CD4-positive, alpha-beta T cell treated with Interleukin-12 subunit alpha and Interleukin-12 subunit beta, for 1 hour (primary cell): ENCODE measurements around the gene TTC16.
"Not testable (repeated sequence)": the region's sequence is repeated elsewhere in the genome, so short reads cannot be mapped to it uniquely, and the experiment has no call there.

Experiments
- DNase-seq: peaks from one replicate; pipeline ENCODE4 v3.0.0-alpha.2; 2020

The TTC16 gene

DNA sequence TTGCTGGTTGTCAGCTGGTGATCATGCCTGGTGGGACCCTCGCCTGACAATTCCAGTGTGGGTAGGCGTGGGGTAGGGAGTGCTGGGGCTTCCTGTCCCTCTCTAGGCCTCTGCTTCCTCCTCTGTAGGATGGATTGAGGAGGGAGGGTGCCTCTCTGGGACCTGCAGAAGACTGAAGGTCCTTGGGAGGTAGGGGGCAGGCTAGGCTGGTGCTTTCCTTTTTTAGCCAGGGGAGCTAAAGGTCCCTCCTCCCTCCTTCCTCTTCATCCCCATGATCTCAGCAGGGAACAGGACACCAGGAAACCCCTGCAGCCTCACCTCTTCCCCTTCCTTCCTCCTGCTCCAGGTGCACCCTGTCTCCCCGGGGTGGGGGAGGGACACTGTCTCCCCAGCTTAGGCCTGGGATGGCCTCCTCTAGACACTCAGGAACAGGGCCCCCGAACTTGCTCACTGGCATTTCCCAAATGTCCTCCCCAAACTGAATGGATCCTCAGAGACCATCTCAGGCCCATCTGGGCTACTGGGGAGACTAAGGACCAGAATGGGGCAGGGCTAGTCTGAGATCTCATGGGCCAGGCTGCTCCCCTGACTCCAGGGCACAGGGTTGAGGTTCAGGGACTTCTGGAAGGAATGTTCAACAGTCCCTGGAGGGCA, 54.2 kb downstream of the TTC16 start:
- DNase-seq: no peak

DNA sequence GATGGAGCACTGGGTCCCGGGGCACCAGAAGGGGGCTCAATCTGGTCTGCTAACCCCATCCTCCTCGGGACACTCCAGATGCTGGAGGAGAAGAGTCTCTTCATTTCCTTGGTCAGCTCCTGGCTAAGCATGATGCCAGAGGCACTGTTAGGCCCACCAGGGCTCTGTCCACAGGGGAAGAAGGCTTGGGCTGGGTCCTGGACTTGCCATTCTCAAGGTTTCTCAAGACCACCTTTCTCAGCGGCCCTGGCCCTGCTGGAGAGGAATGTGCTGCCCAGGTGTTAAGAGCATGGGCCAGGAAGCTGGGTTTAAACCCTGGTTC, 54.7 kb downstream of the TTC16 start:
- DNase-seq: no peak

DNA sequence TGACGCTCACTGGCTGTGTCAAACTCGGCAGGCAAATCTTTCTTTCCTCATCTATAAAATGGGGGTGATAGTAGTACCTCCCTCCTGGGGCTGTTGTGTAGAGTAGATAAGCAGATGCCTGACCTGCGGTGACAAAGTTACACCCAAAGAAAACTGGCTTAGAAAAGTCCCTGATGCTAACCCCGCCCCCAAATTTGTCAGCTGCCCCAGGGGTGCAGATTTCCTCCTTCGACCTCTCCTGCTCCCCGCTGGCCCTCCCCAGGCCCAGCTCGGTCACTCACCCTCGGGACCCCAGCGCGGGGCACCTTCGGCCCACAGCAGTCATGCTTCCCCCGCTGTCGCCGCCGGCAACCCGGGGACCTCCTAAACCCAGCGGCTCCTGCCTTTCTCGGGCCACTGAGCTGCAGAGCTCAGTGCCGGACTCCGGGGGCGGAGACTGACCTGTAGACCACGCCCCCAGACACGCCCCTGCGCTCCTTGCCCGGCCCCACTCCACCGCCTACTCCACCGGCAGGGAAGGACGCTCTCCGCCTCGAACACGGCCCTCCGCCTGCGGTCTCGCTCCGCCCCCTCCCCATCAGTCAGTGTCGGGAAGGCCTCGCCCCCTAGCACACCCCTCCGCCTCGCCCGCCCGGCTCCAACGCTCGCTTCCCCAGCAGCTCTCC, 55.2 kb downstream of the TTC16 start:
- peak; percentile 97 for DNase-seq

- no peak for DNase-seq
Measured at GRCh38 chr9:127771570-127772189, 55.8 kb downstream of the TTC16 start.

GRCh38 chr9:127772603-127773002, 56.7 kb downstream of the TTC16 start:
- DNase-seq: no peak

- no peak for DNase-seq
Measured at GRCh38 chr9:127773272-127773671, 57.4 kb downstream of the TTC16 start.

DNA sequence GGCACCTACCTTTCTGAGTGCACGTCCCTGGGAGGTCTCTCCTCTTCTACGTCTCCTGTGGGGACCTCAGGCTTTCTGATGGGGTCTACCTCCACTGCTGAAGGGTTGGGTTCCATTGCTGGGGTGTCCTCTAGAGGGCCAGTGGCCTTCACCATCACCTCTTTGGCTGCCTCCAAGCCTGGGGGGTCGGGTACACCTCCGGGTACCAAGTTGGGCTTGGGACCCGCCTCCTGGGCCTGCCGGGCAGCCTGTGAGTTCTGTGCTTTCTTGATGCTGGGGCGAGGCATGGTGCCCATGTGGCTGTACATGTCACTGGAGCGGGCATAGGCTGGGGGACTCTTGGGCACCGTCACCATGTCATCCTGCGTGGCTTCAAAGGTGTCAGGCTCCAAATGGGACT, 58.1 kb downstream of the TTC16 start:
- no peak for DNase-seq

DNA sequence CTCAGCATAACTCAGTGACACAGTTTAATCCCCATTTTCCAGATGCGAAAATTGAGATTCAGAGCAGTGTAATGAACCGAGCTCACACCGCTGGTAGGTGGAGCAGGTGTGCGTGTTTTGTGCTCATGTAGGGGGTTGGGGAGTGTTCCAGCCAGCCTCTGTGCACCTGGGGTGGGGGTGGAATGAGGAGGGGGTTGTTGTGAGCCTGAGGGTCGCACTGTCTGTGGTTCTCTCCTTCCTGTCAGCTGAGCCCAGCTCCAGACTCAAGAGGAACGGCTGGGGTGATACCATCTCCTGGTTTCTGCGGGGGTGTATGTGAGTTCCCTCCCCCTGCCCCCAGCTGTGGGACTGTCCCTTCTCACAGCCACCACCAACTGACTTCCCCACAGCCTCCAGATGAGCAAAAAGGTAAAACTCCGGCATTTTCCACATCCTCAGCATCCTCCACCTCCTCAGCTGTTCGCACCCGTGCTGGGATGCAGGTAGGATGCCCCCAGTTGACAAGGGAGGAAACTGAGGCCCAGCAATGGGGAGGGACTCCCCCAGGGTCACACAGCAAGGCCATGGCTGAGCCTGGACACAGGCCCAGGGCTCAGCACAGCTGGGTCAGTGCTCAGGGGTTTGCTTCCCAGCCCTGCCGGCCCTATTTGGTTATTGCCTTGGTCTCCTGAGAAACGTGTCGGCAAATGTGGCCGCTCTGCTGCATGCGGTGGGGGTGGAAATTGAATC, 60.5 kb downstream of the TTC16 start:
- DNase-seq: peak; percentile 86

DNA sequence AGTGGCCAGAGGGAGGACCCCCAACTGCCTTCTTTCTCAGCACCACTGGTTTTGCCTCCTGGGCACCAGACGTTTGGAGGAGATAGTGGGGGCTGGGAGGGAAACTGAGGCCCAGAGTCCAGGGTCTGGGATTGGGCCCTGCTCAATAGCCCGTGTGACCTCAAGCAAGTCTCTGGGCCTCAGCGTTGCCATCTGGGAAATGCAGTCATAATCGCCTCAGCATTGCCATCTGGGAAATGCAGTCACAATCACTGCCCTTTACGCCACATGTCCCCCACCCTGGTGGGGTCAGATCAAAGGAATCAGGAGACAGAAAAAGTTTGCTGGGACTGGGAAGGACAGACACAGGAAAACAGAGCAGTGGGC, 61.0 kb downstream of the TTC16 start:
- no peak for DNase-seq

DNA sequence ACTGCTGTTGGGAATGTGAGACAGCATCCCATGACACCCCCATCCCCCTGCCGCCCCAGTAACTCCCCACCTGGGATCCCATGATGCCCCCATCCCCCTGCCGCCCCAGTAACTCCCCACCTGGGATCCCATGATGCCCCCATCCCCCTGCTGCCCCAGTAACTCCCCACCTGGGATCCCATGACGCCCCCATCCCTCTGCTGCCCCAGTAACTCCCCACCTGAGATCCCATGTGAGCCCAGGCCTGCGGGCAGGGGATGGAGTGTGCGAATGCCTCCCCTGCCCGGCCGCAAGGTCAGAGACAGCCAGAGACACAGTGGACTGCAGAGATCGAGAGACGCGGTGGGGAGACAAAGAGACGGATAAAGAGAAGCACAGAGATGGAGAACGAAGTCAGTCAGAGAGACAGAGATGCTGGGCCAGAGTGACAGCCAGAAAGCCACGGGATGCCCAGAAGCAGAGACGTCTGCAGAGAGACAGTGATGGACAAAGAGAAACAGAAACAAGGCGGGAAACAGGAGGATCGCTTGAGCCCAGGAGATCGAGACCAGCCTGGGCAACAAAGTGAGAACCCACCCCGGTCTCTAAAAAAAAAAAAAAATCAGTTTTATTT, 61.6 kb downstream of the TTC16 start:
- no peak for DNase-seq

GRCh38 chr9:127778280-127779135, 62.6 kb downstream of the TTC16 start, which contains the start of gene SH2D3C:
SH2D3C (minus strand) TSS chr9:127778666; CDS start chr9:127778627, 39 bp downstream.
- DNase-seq: peak; percentile 56

GRCh38 chr9:127779136-127779981, 63.5 kb downstream of the TTC16 start:
- peak; percentile 73 for DNase-seq

- no peak for DNase-seq
Measured at GRCh38 chr9:127780126-127780885, 64.4 kb downstream of the TTC16 start.

DNA sequence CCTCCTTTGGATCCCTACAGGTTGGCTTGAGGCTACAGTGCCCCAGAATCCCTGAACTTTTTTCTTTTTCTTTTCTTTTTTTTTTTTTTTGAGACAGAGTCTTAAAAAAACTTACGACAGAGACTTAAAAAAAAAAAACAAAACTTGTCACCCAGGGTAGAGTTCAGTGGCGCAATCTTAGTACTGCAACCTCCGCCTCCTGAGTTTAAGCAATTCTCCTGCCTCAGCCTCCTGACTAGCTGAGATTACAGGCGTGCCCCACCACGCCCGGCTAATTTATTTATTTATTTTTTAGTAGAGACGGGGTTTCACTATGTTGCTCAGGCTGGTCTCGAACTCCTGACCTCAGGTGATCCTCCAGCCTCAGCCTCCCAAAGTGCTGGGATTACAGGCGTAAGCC, 65.0 kb downstream of the TTC16 start:
- DNase-seq: not testable (repeated sequence)
